Transverse colon (tissue), 4 donors: ENCODE measurements around the gene PGRMC2.

Experiments used
- CTCF ChIP-seq, 5 experiments: fragments of 200-600 bp in 3 of 5; fragments of 450-650 bp in 2 of 5; sonication (generic) in 3 of 5; IDR thresholded peaks; 1 replicate in 2 of 5; 2 replicates in 3 of 5; pipeline ENCODE4 v1.5.1; 2016 to 2017; ENCODE audit warnings: antibody characterized with exemption in 5 of 5, inconsistent platforms in 3 of 5, mild to moderate bottlenecking in 2 of 5, moderate library complexity in 1 of 5
- POLR2AphosphoS5 ChIP-seq, 3 donors: sonication (generic); formaldehyde crosslinking; IDR thresholded peaks; one replicate each; pipeline ENCODE4 v1.6.1; 2016; ENCODE audit warnings: antibody characterized with exemption in 3 of 3

- TF ChIP-seq CTCF (IDR thresholded peaks at IDR 0.05): no peak
- TF ChIP-seq POLR2AphosphoS5 (IDR thresholded peaks at IDR 0.05): no peak
Measured at GRCh38 chr4:128275346-128275745, 12.3 kb downstream of the PGRMC2 start.
